Measurements from ENCODE around the gene CDKL1.

- TF ChIP-seq, protein P1, sequence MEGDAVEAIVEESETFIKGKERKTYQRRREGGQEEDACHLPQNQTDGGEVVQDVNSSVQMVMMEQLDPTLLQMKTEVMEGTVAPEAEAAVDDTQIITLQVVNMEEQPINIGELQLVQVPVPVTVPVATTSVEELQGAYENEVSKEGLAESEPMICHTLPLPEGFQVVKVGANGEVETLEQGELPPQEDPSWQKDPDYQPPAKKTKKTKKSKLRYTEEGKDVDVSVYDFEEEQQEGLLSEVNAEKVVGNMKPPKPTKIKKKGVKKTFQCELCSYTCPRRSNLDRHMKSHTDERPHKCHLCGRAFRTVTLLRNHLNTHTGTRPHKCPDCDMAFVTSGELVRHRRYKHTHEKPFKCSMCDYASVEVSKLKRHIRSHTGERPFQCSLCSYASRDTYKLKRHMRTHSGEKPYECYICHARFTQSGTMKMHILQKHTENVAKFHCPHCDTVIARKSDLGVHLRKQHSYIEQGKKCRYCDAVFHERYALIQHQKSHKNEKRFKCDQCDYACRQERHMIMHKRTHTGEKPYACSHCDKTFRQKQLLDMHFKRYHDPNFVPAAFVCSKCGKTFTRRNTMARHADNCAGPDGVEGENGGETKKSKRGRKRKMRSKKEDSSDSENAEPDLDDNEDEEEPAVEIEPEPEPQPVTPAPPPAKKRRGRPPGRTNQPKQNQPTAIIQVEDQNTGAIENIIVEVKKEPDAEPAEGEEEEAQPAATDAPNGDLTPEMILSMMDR (conservative IDR thresholded peaks at IDR 0.05; ENCODE audit: low read depth, low read length): no peak
- no peak for TF ChIP-seq EZH2phosphoT487 (IDR thresholded peaks at IDR 0.05; ENCODE audit: borderline replicate concordance, low read length)
Measured at GRCh38 chr14:50363714-50364111, 33.0 kb downstream of the CDKL1 start.
